Measurements from ENCODE around the gene SLC22A15. TPM values are rescaled to one million over a fixed set of nuclear protein-coding genes. Genes with fewer than 3 reads are reported as not detected.

The SLC22A15 gene
- total RNA-seq, 5 donors from 2014 or later (not counting 1 experiment from before 2014, with no cell fraction given), result 0.41 to 1.3 (median 0.73) TPM

DNA sequence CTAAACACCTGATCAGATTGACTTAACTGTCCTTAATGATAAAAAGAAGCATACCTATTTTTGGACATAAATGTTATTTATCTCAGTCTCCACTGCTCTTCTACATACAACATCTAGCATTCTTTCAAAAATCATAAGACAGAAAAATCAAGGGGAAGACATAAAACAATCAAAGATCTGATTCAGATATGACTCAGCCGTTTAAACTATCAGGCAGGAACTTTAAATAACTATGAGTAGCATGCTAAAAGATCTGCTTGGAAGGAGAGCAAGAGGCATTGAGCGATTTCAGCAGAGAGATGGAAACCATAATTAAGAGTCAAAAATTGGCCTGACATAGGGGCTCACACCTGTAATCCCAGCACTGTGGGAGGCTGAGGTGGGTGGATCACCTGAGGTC lies 27.2 kb upstream of the SLC22A15 start:
- no peak overlapping the region for H3K27ac ChIP-seq (ENCODE audit: low read length)
- H3K4me3 Mint-ChIP-seq, result no peak overlapping the region
- peaks cover 8 to 17% of the 10 kb centered on the region in 2 donors for H3K27me3 Mint-ChIP-seq
- H3K9me3 ChIP-seq, result no peaks in the 10 kb centered on the region
- H3K27ac Mint-ChIP-seq, result no peak overlapping the region
- WGBS (ENCODE audit: insufficient coverage), result 88% methylated on average over 1 of the region's 2 CpGs
- DNase-seq, result no peak
- peaks cover 0 to 2% (median 0%) of the 10 kb centered on the region in 3 donors for H3K4me1 Mint-ChIP-seq
- ChIA-PET CTCF (no interaction called here), POLR2A (no interaction called here)
- H3K36me3 Mint-ChIP-seq, result no peaks in the 10 kb centered on the region
- H3K4me3 ChIP-seq (ENCODE audit: control insufficient read depth in 1 of 2, extremely low read depth in 1 of 2, low read length in 1 of 2), result no peak overlapping the region
- no peaks in the 10 kb centered on the region for H3K36me3 ChIP-seq (ENCODE audit: control insufficient read depth in 2 of 2, extremely low read depth in 1 of 2, insufficient read depth in 1 of 2, low read length in 1 of 2)
- H3K27me3 ChIP-seq (replicated peaks in 1 of 2; ENCODE audit: control insufficient read depth in 2 of 2, extremely low read depth in 1 of 2, insufficient read depth in 2 of 2, low read length in 1 of 2), result no peaks in the 10 kb centered on the region
- no peaks in the 10 kb centered on the region for H3K9me3 Mint-ChIP-seq
- no peaks in the 10 kb centered on the region for H3K4me1 ChIP-seq (ENCODE audit: control insufficient read depth in 1 of 2, extremely low read depth in 1 of 2, insufficient read depth in 2 of 2, low read length in 2 of 2)
- ATAC-seq (replicated peaks in 1 of 4), result no peak

DNA sequence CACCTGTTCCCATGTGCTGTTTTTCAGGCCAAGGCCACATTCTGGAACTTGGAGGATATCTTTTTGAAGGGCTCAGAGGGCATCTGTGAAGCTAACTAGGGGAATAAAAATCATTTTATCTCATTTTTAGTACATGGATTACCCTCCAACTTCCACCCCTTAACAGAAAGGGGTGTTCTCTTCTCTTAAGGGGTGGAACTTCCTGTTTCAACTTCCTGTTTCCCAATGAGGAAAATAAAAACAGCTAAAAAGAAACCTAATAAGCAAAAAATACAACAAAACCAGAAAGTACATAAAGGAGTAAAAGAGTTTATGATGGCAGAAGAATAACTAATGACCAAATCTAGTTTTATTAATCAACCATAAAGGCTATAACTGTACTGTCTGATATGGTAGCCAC lies 24.8 kb upstream of the SLC22A15 start:
- CTCF ChIA-PET, result interaction anchor here in 1 of 2 donors (0.6 kb wide), 1 partner anchor 8 kb away, joined by 3 read pairs; no protein-coding TSS in a partner anchor
- DNase-seq (no peak), ATAC-seq (replicated peaks in 1 of 4) (no peak)
- no peak overlapping the region for H3K4me3 ChIP-seq (ENCODE audit: control insufficient read depth in 1 of 2, extremely low read depth in 1 of 2, low read length in 1 of 2)
- H3K36me3 ChIP-seq (ENCODE audit: control insufficient read depth in 2 of 2, extremely low read depth in 1 of 2, insufficient read depth in 1 of 2, low read length in 1 of 2), result no peaks in the 10 kb centered on the region
- POLR2A ChIA-PET, result no interaction called here
- no peaks in the 10 kb centered on the region for H3K27me3 ChIP-seq (replicated peaks in 1 of 2; ENCODE audit: control insufficient read depth in 2 of 2, extremely low read depth in 1 of 2, insufficient read depth in 2 of 2, low read length in 1 of 2)
- Mint-ChIP-seq H3K4me3 (no peak overlapping the region), H3K27me3 (peaks cover 11 to 25% of the 10 kb centered on the region in 2 donors), H3K36me3 (no peaks in the 10 kb centered on the region), H3K27ac (no peak overlapping the region), H3K9me3 (no peaks in the 10 kb centered on the region), H3K4me1 (peaks cover 0 to 2% (median 0%) of the 10 kb centered on the region in 3 donors)
- no peaks in the 10 kb centered on the region for H3K4me1 ChIP-seq (ENCODE audit: control insufficient read depth in 1 of 2, extremely low read depth in 1 of 2, insufficient read depth in 2 of 2, low read length in 2 of 2)
- H3K9me3 ChIP-seq, result no peaks in the 10 kb centered on the region
- H3K27ac ChIP-seq (ENCODE audit: low read length), result no peak overlapping the region

DNA sequence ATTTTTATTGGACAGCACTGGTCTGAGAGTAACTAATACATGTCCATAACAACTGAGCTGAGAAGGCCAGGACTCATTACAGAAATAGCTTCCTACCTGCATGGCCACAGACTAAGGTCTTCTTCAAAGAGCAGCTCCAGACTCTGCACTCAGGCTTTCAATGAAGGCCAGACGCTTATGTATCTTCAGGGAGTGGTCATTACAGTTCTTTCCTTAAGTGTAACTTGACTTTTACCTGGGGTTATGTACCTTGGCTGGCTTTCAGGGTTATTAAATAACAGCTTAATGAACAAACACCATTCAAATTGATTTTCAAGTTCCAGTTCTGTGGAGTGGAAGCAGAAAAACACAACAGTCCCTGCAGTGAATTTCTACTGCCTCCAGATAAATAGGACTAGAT lies 23.8 kb upstream of the SLC22A15 start:
- H3K4me1 Mint-ChIP-seq, result peaks cover 0 to 2% (median 0%) of the 10 kb centered on the region in 3 donors
- H3K9me3 ChIP-seq, result no peaks in the 10 kb centered on the region
- H3K27me3 Mint-ChIP-seq, result peaks cover 18 to 26% of the 10 kb centered on the region in 2 donors
- no peak overlapping the region for H3K27ac ChIP-seq (ENCODE audit: low read length)
- no peaks in the 10 kb centered on the region for H3K4me1 ChIP-seq (ENCODE audit: control insufficient read depth in 1 of 2, extremely low read depth in 1 of 2, insufficient read depth in 2 of 2, low read length in 2 of 2)
- no peaks in the 10 kb centered on the region for H3K27me3 ChIP-seq (replicated peaks in 1 of 2; ENCODE audit: control insufficient read depth in 2 of 2, extremely low read depth in 1 of 2, insufficient read depth in 2 of 2, low read length in 1 of 2)
- CTCF ChIA-PET, result no interaction called here
- H3K9me3 Mint-ChIP-seq, result no peaks in the 10 kb centered on the region
- POLR2A ChIA-PET, result no interaction called here
- no peak overlapping the region for H3K4me3 ChIP-seq (ENCODE audit: control insufficient read depth in 1 of 2, extremely low read depth in 1 of 2, low read length in 1 of 2)
- H3K36me3 ChIP-seq (ENCODE audit: control insufficient read depth in 2 of 2, extremely low read depth in 1 of 2, insufficient read depth in 1 of 2, low read length in 1 of 2), result no peaks in the 10 kb centered on the region
- no peaks in the 10 kb centered on the region for H3K36me3 Mint-ChIP-seq
- WGBS (ENCODE audit: insufficient coverage), result no CpG with 5 or more reads among the region's 1 CpG
- ATAC-seq (replicated peaks in 1 of 4), result no peak
- no peak overlapping the region for H3K27ac Mint-ChIP-seq
- DNase-seq, result no peak
- no peak overlapping the region for H3K4me3 Mint-ChIP-seq

DNA sequence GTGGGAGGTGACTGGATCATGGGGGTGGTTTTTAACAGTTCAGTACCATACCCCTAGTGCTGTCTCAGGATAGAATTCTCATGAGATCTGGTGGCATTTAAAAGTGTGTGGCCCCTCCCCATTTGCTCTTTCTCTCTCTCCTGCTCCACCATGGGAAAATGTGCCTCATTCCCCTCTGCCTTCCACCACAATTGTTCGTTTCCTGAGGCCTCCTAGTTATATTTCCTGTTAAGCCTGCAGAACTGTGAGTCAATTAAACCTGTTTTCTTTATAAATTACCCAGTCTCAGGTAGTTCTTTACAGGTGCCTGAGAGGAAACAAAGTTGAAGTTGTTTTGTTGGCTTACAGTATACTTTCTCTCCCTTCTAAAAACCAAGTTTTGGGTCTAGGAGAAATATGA lies 23.1 kb upstream of the SLC22A15 start:
- Mint-ChIP-seq H3K27me3 (peaks cover 21 to 26% of the 10 kb centered on the region in 2 donors), H3K4me1 (peaks cover 0 to 2% (median 0%) of the 10 kb centered on the region in 3 donors), H3K9me3 (no peaks in the 10 kb centered on the region), H3K4me3 (no peak overlapping the region), H3K27ac (no peak overlapping the region), H3K36me3 (no peaks in the 10 kb centered on the region)
- no peak overlapping the region for H3K4me3 ChIP-seq (ENCODE audit: control insufficient read depth in 1 of 2, extremely low read depth in 1 of 2, low read length in 1 of 2)
- CTCF ChIA-PET, result no interaction called here
- H3K27me3 ChIP-seq (replicated peaks in 1 of 2; ENCODE audit: control insufficient read depth in 2 of 2, extremely low read depth in 1 of 2, insufficient read depth in 2 of 2, low read length in 1 of 2), result no peaks in the 10 kb centered on the region
- POLR2A ChIA-PET, result no interaction called here
- no peaks in the 10 kb centered on the region for H3K4me1 ChIP-seq (ENCODE audit: control insufficient read depth in 1 of 2, extremely low read depth in 1 of 2, insufficient read depth in 2 of 2, low read length in 2 of 2)
- ATAC-seq (replicated peaks in 1 of 4), result no peak
- DNase-seq, result no peak
- H3K27ac ChIP-seq (ENCODE audit: low read length), result no peak overlapping the region
- no peaks in the 10 kb centered on the region for H3K36me3 ChIP-seq (ENCODE audit: control insufficient read depth in 2 of 2, extremely low read depth in 1 of 2, insufficient read depth in 1 of 2, low read length in 1 of 2)
- no peaks in the 10 kb centered on the region for H3K9me3 ChIP-seq
- no CpG with 5 or more reads among the region's 1 CpG for WGBS (ENCODE audit: insufficient coverage)

DNA sequence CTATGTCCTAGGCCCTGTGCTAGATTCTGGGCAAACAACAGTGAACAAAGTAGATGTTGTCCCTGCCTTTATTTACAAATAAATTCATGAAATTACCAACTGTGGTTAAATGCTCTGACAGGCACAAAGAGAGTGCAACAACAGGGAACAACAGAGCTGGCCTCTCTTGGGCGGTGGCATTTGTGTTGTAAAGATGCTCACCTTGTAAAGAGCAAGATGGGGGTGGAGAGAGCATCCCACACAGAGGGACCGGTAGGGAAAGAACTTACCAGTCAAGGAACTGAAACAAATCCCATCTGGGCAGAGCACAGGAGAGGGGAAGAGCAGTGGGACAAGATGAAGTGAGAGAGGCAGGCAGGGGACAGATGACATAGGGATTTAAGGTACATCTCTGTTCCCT lies 21.6 kb upstream of the SLC22A15 start:
- no peak overlapping the region for H3K4me3 Mint-ChIP-seq
- H3K36me3 Mint-ChIP-seq, result no peaks in the 10 kb centered on the region
- H3K27ac Mint-ChIP-seq, result no peak overlapping the region
- no peaks in the 10 kb centered on the region for H3K9me3 Mint-ChIP-seq
- peaks cover 0 to 2% (median 0%) of the 10 kb centered on the region in 3 donors for H3K4me1 Mint-ChIP-seq
- Histone ChIP-seq H3K27me3 (replicated peaks in 1 of 2; ENCODE audit: control insufficient read depth in 2 of 2, extremely low read depth in 1 of 2, insufficient read depth in 2 of 2, low read length in 1 of 2) (no peaks in the 10 kb centered on the region), H3K27ac (ENCODE audit: low read length) (no peak overlapping the region), H3K36me3 (ENCODE audit: control insufficient read depth in 2 of 2, extremely low read depth in 1 of 2, insufficient read depth in 1 of 2, low read length in 1 of 2) (no peaks in the 10 kb centered on the region), H3K4me3 (ENCODE audit: control insufficient read depth in 1 of 2, extremely low read depth in 1 of 2, low read length in 1 of 2) (no peak overlapping the region), H3K4me1 (ENCODE audit: control insufficient read depth in 1 of 2, extremely low read depth in 1 of 2, insufficient read depth in 2 of 2, low read length in 2 of 2) (no peaks in the 10 kb centered on the region), H3K9me3 (no peaks in the 10 kb centered on the region)
- peaks cover 16 to 19% of the 10 kb centered on the region in 2 donors for H3K27me3 Mint-ChIP-seq
- POLR2A ChIA-PET, result no interaction called here
- ATAC-seq (replicated peaks in 1 of 4), result no peak
- CTCF ChIA-PET, result interaction anchor here in 1 of 2 donors (0.6 kb wide), 1 partner anchor 281 kb away, joined by 4 read pairs; no protein-coding TSS in a partner anchor
- 95% methylated on average over 2 of the region's 2 CpGs for WGBS (ENCODE audit: insufficient coverage)
- no peak for DNase-seq

DNA sequence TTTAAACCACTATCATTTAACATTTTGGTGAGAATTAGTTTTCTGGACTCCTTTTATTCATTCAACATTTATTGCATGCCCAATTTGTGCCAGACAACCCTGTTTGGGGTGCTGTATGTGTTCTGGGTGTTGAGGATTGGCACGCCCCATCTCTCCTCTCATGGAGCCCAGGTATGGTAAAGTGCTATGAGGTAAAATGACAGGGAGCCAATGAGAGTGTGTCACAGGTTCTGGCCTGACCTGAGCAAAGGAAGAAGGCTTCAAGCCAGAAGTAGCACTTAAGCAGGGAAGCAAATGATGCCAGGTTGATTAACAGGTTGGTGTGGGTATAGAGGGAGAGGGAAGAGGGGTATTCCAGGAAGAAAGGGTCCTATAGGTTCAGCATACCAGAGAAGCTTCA lies 21.1 kb upstream of the SLC22A15 start:
- H3K27ac ChIP-seq (ENCODE audit: low read length), result no peak overlapping the region
- no peaks in the 10 kb centered on the region for H3K36me3 ChIP-seq (ENCODE audit: control insufficient read depth in 2 of 2, extremely low read depth in 1 of 2, insufficient read depth in 1 of 2, low read length in 1 of 2)
- ATAC-seq (replicated peaks in 1 of 4) (no peak), DNase-seq (no peak)
- H3K27me3 Mint-ChIP-seq, result peaks cover 16% of the 10 kb centered on the region in 2 donors
- WGBS (ENCODE audit: insufficient coverage), result 91% methylated on average over 1 of the region's 1 CpG
- H3K4me1 Mint-ChIP-seq, result peaks cover 0 to 2% (median 0%) of the 10 kb centered on the region in 3 donors
- H3K9me3 Mint-ChIP-seq, result no peaks in the 10 kb centered on the region
- no peak overlapping the region for H3K27ac Mint-ChIP-seq
- no peaks in the 10 kb centered on the region for H3K9me3 ChIP-seq
- ChIA-PET POLR2A (no interaction called here), CTCF (no interaction called here)
- H3K4me3 ChIP-seq (ENCODE audit: control insufficient read depth in 1 of 2, extremely low read depth in 1 of 2, low read length in 1 of 2), result no peak overlapping the region
- H3K27me3 ChIP-seq (replicated peaks in 1 of 2; ENCODE audit: control insufficient read depth in 2 of 2, extremely low read depth in 1 of 2, insufficient read depth in 2 of 2, low read length in 1 of 2), result no peaks in the 10 kb centered on the region
- H3K4me1 ChIP-seq (ENCODE audit: control insufficient read depth in 1 of 2, extremely low read depth in 1 of 2, insufficient read depth in 2 of 2, low read length in 2 of 2), result no peaks in the 10 kb centered on the region
- H3K4me3 Mint-ChIP-seq, result no peak overlapping the region
- no peaks in the 10 kb centered on the region for H3K36me3 Mint-ChIP-seq

DNA sequence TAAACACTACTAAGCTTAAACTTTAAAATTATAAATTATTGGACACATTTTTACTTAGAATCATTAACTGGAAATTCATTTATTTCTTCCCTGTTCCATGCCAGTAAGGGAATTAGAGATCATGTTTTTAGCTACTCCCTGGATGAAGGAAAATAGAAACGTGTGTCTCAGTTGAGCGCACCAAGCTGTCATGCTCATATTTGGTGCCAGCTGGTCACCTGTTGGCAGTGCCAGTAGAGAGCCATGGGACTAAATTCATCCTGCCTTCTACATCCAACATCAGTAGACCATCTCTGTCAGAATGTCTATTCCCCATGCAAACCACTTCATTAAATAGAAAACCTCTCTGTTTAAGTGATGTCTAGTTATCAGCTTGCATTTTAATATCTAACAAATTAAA lies 17.4 kb upstream of the SLC22A15 start:
- ATAC-seq (replicated peaks in 1 of 4) (no peak), DNase-seq (no peak)
- no peak overlapping the region for H3K27ac Mint-ChIP-seq
- H3K4me1 Mint-ChIP-seq, result no peaks in the 10 kb centered on the region
- no peak overlapping the region for H3K4me3 ChIP-seq (ENCODE audit: control insufficient read depth in 1 of 2, extremely low read depth in 1 of 2, low read length in 1 of 2)
- ChIA-PET CTCF (no interaction called here), POLR2A (no interaction called here)
- no peaks in the 10 kb centered on the region for H3K36me3 ChIP-seq (ENCODE audit: control insufficient read depth in 2 of 2, extremely low read depth in 1 of 2, insufficient read depth in 1 of 2, low read length in 1 of 2)
- H3K27me3 Mint-ChIP-seq, result peaks cover 37 to 45% of the 10 kb centered on the region in 2 donors
- H3K27me3 ChIP-seq (replicated peaks in 1 of 2; ENCODE audit: control insufficient read depth in 2 of 2, extremely low read depth in 1 of 2, insufficient read depth in 2 of 2, low read length in 1 of 2), result peaks cover 0 to 7% of the 10 kb centered on the region in 2 experiments
- H3K9me3 Mint-ChIP-seq, result no peaks in the 10 kb centered on the region
- H3K27ac ChIP-seq (ENCODE audit: low read length), result no peak overlapping the region
- H3K9me3 ChIP-seq, result no peaks in the 10 kb centered on the region
- no peaks in the 10 kb centered on the region for H3K36me3 Mint-ChIP-seq
- H3K4me3 Mint-ChIP-seq, result no peak overlapping the region
- WGBS (ENCODE audit: insufficient coverage), result 100% methylated on average over 2 of the region's 2 CpGs
- H3K4me1 ChIP-seq (ENCODE audit: control insufficient read depth in 1 of 2, extremely low read depth in 1 of 2, insufficient read depth in 2 of 2, low read length in 2 of 2), result no peaks in the 10 kb centered on the region

All from T-cell (primary cell).